GM12891 (cell line): ENCODE results near the gene ZBTB20.
A peak's percentile ranks its signal among the peaks of the same experiment; 100 is the strongest.

Experiments used
- PAX5 ChIP-seq: IDR thresholded peaks from 2 replicates; pipeline ENCODE4 v1.6.1; 2011; ENCODE audit warnings: low read length, moderate library complexity, mild to moderate bottlenecking; ENCODE audit not compliant: insufficient read depth, severe bottlenecking
- POLR2A ChIP-seq: IDR thresholded peaks from 2 replicates; pipeline ENCODE4 v1.6.1; 2011; ENCODE audit warnings: low read depth, low read length, control low read depth
- POLR2AphosphoS5 ChIP-seq: IDR thresholded peaks from 2 replicates; pipeline ENCODE4 v1.6.1; 2011; ENCODE audit warnings: low read depth, low read length, control low read depth
- POU2F2 ChIP-seq: IDR thresholded peaks from 2 replicates; pipeline ENCODE4 v1.6.1; 2011; ENCODE audit warnings: low read depth, mild to moderate bottlenecking, control low read depth, low read length, moderate library complexity
- SPI1 ChIP-seq: IDR thresholded peaks from 2 replicates; pipeline ENCODE4 v1.6.1; 2011; ENCODE audit warnings: low read depth, low read length, control low read depth
- TAF1 ChIP-seq: IDR thresholded peaks from 2 replicates; pipeline ENCODE4 v1.6.1; 2011; ENCODE audit warnings: low read depth, low read length, control low read depth

DNA sequence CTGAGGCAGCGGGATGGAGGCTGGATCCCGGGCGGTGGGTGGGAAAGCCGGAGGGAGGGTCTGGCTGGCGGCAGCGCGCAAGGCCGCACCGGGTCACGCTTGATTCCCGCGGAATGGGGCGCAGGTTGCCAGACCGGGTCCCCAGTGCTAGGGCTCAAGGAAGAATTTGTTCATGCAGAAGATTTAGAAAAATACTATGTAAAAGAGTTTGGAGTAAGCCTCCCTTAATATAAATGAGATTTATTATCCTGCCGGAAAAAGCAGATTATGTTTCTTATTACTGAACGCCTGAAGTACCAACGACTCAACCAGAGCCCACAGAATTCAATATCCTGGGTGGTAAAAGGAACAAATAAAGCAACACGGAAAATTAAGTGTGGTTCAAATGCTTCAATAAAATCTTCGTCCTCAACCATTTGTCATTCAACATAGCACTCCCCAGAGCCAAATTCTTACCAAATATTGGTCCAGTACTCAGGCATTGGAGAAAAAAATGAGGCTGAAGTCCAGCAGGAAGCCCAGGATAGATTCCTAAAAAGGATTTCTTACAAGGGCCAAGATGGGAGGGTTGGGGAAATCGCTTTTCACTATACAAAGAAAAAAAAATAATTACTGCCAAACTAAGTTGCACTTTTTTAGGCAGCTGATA lies 1.2 kb upstream of the ZBTB20 start:
- no peak for TF ChIP-seq SPI1
- no peak for TF ChIP-seq POLR2AphosphoS5
- TF ChIP-seq POU2F2: no peak
- TF ChIP-seq POLR2A: no peak
- TF ChIP-seq TAF1: no peak
- TF ChIP-seq PAX5: peak; percentile 14
